ENCODE data around the gene RRAS2.

The RRAS2 gene

DNA sequence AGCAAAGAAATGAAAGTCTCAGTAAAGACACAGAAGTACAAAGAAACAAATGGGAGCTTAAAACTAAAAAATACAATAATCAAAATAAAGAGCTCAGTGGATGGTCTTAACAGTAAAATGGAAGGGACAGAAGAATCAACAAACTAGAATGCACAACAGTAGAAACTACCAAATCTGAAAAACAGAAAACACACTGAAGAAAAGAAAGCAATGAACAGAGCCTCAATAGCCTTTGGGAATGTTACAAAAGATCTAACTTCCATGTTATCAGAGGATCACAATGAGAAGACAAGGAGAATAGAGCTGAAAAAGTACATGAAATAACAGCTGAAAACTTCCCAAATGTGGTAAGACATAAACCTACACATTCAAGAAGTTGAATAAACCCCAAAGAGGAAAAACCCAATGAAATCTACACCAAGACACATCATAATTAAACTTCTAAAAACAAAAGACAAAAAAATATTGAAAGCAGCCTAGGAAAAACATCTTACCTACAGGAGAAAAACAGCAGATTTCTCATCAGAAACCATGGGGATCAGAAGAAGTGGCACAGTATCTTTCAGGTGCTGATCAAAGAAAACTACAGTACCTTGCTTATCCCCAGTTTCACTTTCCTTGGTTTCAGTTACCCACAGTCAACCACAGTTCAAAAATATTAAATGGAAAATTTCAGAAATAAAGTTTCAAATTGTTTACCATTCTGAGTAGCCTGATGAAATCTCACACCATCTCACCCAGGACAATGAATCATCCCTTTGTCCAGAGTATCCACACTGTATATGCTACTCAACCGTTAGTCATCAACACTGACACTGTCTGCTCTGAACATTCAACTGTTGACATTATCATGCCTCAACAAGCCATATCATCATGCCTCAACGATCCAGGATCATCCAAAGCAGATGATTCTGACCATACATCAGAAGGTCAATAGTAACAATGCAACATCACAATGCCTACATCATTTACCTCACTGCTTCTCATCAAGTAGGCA lies 22.2 kb downstream of the RRAS2 start:
- DNase-seq (ENCODE audit: low read depth), result no peak

- DNase-seq (ENCODE audit: low read depth), result no peak
Observed at GRCh38 chr11:14335712-14336111, 23.3 kb downstream of the RRAS2 start.

GRCh38 chr11:14334893-14335292 lies 24.1 kb downstream of the RRAS2 start:
- DNase-seq (ENCODE audit: low read depth), result no peak

DNA sequence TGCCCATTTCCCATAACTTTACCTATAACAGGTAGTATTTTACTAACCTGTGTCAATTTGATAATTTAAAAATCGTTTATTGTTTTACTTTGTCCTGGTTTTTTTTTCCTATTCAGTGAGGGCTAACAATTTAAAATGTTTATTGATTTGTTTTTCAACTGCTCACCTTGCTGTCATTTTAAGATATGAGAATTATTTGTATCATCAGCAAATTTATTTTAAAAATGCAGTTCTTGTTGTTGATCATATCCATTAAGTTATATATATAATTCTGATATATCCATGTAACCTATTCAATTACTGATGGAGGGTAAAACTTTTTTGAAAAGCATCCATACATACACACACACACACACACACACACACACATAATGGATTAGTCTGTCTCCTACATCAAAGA lies 24.8 kb downstream of the RRAS2 start:
- no peak for DNase-seq (ENCODE audit: low read depth)

GRCh38 chr11:14331476-14332136 lies 27.4 kb downstream of the RRAS2 start:
- DNase-seq (ENCODE audit: low read depth), result no peak

- DNase-seq (ENCODE audit: low read depth), result no peak
Observed at GRCh38 chr11:14330881-14331280, 28.1 kb downstream of the RRAS2 start.

DNA sequence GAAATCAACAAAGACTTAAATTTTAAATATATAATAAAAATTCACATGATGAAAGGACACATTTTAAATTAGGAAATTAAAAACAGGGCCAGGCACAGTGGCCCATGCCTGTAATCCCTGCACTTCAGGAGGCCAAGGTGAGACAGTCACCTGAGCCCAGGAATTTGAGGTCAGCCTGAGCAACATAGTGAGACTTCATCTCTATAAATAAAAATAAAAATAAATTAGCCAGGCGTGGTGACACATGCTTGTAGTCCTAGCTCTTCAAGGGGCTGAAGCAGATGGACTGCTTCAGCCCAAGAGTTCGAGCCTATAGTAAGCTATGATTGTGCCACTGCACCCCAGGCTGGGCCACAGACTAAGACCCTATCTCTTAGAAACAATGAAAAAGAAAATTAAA lies 29.3 kb downstream of the RRAS2 start:
- DNase-seq (ENCODE audit: low read depth), result no peak

GRCh38 chr11:14327116-14327515 lies 31.9 kb downstream of the RRAS2 start:
- DNase-seq (ENCODE audit: low read depth), result no peak

- no peak for DNase-seq (ENCODE audit: low read depth)
Observed at GRCh38 chr11:14323118-14323676, 35.8 kb downstream of the RRAS2 start.

- no peak for DNase-seq (ENCODE audit: low read depth)
Observed at GRCh38 chr11:14322510-14322909, 36.5 kb downstream of the RRAS2 start.

- no peak for DNase-seq (ENCODE audit: low read depth)
Observed at GRCh38 chr11:14320020-14320419, 39.0 kb downstream of the RRAS2 start.

DNA sequence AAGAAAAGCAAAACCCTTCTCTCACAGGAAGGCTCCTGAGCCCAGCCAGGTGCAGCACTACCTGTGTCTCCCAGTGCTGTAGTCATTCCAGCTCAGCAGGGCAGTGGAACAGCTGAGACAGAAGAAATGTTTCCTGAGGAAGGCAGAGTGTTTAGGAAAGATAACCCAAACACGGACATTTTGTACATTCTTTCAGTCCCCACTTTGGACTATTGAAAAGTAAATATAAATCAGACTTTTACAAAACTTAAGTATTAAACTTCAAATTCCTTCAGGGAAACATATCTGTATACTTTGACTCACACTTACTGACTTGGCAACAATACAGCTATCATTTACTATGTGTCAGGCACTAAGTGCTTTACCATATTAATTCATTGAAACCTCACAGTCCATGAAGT lies 40.4 kb downstream of the RRAS2 start:
- DNase-seq (ENCODE audit: low read depth), result no peak

DNA sequence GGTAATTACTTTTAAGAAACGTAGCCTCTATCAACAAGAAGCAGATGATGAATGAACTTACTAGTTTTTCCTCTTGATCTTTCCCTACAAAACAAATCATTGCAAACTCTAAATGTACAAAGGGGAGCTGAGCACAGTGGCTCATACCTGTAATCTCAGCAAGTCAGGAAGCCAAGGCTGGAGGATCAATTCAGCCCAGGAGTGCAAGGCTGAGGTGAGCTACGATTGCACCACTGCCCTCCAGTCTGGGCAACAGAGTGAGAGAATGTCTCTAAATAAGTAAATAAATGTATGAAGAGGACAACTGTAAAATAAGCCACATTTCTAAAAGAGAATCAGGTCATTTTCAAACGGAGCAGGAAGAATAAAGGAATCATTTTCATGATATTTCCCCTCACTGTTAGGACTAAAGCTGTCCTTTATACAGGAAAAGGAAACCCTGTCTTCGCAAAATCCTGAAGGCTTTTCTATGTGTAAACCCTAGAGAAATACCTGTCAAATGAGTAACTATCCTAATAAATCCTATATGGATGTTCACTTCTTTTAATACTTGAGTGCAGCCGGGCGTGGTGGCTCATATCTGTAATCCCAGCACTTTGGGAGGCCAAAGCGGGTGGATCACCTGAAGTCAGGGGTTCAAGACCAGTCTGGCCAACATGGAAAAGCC lies 41.2 kb downstream of the RRAS2 start:
- no peak for DNase-seq (ENCODE audit: low read depth)

GRCh38 chr11:14315130-14315529 lies 43.9 kb downstream of the RRAS2 start:
- no peak for DNase-seq (ENCODE audit: low read depth)

GRCh38 chr11:14314127-14314526 lies 44.9 kb downstream of the RRAS2 start:
- no peak for DNase-seq (ENCODE audit: low read depth)

- no peak for DNase-seq (ENCODE audit: low read depth)
Observed at GRCh38 chr11:14312736-14313438, 46.1 kb downstream of the RRAS2 start.

- no peak for DNase-seq (ENCODE audit: low read depth)
Observed at GRCh38 chr11:14310679-14311078, 48.3 kb downstream of the RRAS2 start.

- DNase-seq (ENCODE audit: low read depth), result no peak
Observed at GRCh38 chr11:14309425-14310192, 49.4 kb downstream of the RRAS2 start.

GRCh38 chr11:14308897-14309387 lies 50.0 kb downstream of the RRAS2 start:
- DNase-seq (ENCODE audit: low read depth), result no peak

DNA sequence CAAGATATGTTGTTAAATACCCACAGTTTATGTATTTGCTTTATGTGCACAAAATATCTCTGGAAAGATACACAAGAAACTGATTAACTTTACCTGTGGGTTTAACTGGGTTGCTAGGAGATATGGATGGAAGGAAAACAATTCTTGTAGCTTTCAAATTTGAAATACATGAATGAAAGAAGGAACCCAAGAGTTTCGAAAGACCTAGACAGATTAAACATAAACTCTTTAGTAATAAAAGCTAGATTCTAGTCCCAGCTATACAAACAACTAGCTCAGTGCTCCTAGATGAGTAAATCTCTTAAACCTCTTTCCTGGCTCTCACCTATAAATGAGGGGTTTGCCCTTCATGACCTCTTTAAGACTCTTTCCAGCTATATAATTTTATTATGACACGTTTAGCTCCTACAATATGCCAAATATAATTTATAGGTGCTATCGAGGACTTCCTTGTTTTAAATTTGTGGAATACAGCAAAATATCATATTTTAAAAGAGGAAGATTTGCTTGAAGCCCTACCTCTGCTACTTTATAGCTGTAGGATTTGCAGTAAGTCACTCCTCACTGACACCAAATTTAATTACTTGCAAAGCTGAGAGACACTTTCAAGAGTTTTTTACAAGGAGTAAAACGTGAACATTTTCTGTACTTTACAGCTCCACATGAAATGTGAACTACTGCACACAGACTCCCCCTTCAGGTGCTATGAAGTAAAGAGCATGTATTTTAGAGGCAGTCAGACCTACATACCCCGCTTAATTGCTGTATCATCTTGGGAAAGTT lies 50.7 kb downstream of the RRAS2 start:
- no peak for DNase-seq (ENCODE audit: low read depth)
